ENCODE results near the gene S100A16. TPM values are rescaled to one million over a fixed set of nuclear protein-coding genes. Genes with fewer than 3 reads are reported as not detected.

The S100A16 gene
- polyA plus RNA-seq, 1 donor (not counting 4 experiments of a cell fraction or from before 2014, with no cell fraction given), result 1,620 TPM

GRCh38 chr1:153610811-153611301 lies 2.1 kb downstream of the S100A16 start:
- Histone ChIP-seq H3K4me2 (ENCODE audit: control insufficient read depth, extremely low read depth, insufficient read depth, low read depth, low read length) (peak overlapping the region; percentile 98), H3K4me3 (ENCODE audit: control insufficient read depth in 2 of 3, extremely low read depth in 1 of 3, insufficient read depth in 2 of 3, low read depth in 1 of 3, low read length in 3 of 3) (peak overlapping the region; percentile 86 to 98 (median 90)), H3K9me1 (ENCODE audit: control insufficient read depth, extremely low read depth, insufficient read depth, low read length) (no peaks in the 10 kb centered on the region), H4K20me1 (ENCODE audit: control insufficient read depth, extremely low read depth, insufficient read depth, low read length) (peaks cover 3% of the 10 kb centered on the region), H3K9me3 (ENCODE audit: control insufficient read depth, low read depth, low read length) (no peaks in the 10 kb centered on the region), H3K36me3 (ENCODE audit: control insufficient read depth in 2 of 2, extremely low read depth in 1 of 2, insufficient read depth in 2 of 2, low read length in 2 of 2) (peaks cover 26 to 63% of the 10 kb centered on the region in 2 experiments), H3K27me3 (ENCODE audit: control insufficient read depth, extremely low read depth, insufficient read depth, low read length) (no peaks in the 10 kb centered on the region), H2AFZ (ENCODE audit: control insufficient read depth, low read length) (no peak overlapping the region), H3K4me1 (ENCODE audit: control insufficient read depth, extremely low read depth, insufficient read depth, low read length) (peaks cover 42% of the 10 kb centered on the region), H3K9ac (ENCODE audit: control insufficient read depth, extremely low read depth, insufficient read depth, low read length) (peak overlapping the region; percentile 99), H3K79me2 (ENCODE audit: control insufficient read depth, insufficient read depth, low read length) (peaks cover 76% of the 10 kb centered on the region), H3K27ac (ENCODE audit: control insufficient read depth, insufficient read depth, low read length) (peak overlapping the region; percentile 98)
- peak; percentile 89 for FAIRE-seq
- no peak for DNase-seq (ENCODE audit: low read depth, low spot score)
- dilution Hi-C loops (cut with MboI; ENCODE audit: extremely low pct_ligation_motif_present, low sequenced_read_pairs), result no loop called here
- no peak for TF ChIP-seq CTCF (optimal IDR thresholded peaks at IDR 0.05 in 1 of 3, IDR thresholded peaks at IDR 0.05 in 1 of 3, conservative IDR thresholded peaks at IDR 0.05 in 1 of 3; ENCODE audit: extremely low read depth in 1 of 3, insufficient read depth in 2 of 3, low read length in 3 of 3)
- TF ChIP-seq EZH2 (IDR thresholded peaks at IDR 0.05; ENCODE audit: low read length), result no peak

GRCh38 chr1:153610334-153610733 lies 2.6 kb downstream of the S100A16 start:
- H3K4me2 ChIP-seq (ENCODE audit: control insufficient read depth, extremely low read depth, insufficient read depth, low read depth, low read length), result peak overlapping the region; percentile 98
- TF ChIP-seq EZH2 (IDR thresholded peaks at IDR 0.05; ENCODE audit: low read length), result no peak
- no peak for TF ChIP-seq CTCF (optimal IDR thresholded peaks at IDR 0.05 in 1 of 3, IDR thresholded peaks at IDR 0.05 in 1 of 3, conservative IDR thresholded peaks at IDR 0.05 in 1 of 3; ENCODE audit: extremely low read depth in 1 of 3, insufficient read depth in 2 of 3, low read length in 3 of 3)
- FAIRE-seq, result peak; percentile 79
- dilution Hi-C loops (cut with MboI; ENCODE audit: extremely low pct_ligation_motif_present, low sequenced_read_pairs), result no loop called here
- peaks cover 42% of the 10 kb centered on the region for H3K4me1 ChIP-seq (ENCODE audit: control insufficient read depth, extremely low read depth, insufficient read depth, low read length)
- peak overlapping the region; percentile 55 to 98 (median 90) for H3K4me3 ChIP-seq (ENCODE audit: control insufficient read depth in 2 of 3, extremely low read depth in 1 of 3, insufficient read depth in 2 of 3, low read depth in 1 of 3, low read length in 3 of 3)
- H3K27ac ChIP-seq (ENCODE audit: control insufficient read depth, insufficient read depth, low read length), result peak overlapping the region; percentile 81
- H3K9me3 ChIP-seq (ENCODE audit: control insufficient read depth, low read depth, low read length), result no peaks in the 10 kb centered on the region
- no peaks in the 10 kb centered on the region for H3K9me1 ChIP-seq (ENCODE audit: control insufficient read depth, extremely low read depth, insufficient read depth, low read length)
- no peak overlapping the region for H2AFZ ChIP-seq (ENCODE audit: control insufficient read depth, low read length)
- H3K9ac ChIP-seq (ENCODE audit: control insufficient read depth, extremely low read depth, insufficient read depth, low read length), result peak overlapping the region; percentile 99
- no peak for DNase-seq (ENCODE audit: low read depth, low spot score)
- peaks cover 3% of the 10 kb centered on the region for H4K20me1 ChIP-seq (ENCODE audit: control insufficient read depth, extremely low read depth, insufficient read depth, low read length)
- no peaks in the 10 kb centered on the region for H3K27me3 ChIP-seq (ENCODE audit: control insufficient read depth, extremely low read depth, insufficient read depth, low read length)
- peaks cover 29 to 62% of the 10 kb centered on the region in 2 experiments for H3K36me3 ChIP-seq (ENCODE audit: control insufficient read depth in 2 of 2, extremely low read depth in 1 of 2, insufficient read depth in 2 of 2, low read length in 2 of 2)
- H3K79me2 ChIP-seq (ENCODE audit: control insufficient read depth, insufficient read depth, low read length), result peaks cover 71% of the 10 kb centered on the region

Data from keratinocyte (primary cell).